ENCODE measurements around the gene FADS6. TPM values are rescaled to one million over a fixed set of nuclear protein-coding genes. Genes with fewer than 3 reads are reported as not detected.

FADS6 gene
- total and polyA plus RNA-seq, 2 of the 13 experiments (the other 11 are each of a cell fraction or from before 2014, with no cell fraction given), result 0.11 TPM

GRCh38 chr17:74892974-74893911, at the start of gene FADS6 (continued):
- TF ChIP-seq MED8 (CRISPR knock-in tag; IDR thresholded peaks at IDR 0.05; ENCODE audit: insufficient replicate concordance) (peak; percentile 27), YY1 (IDR thresholded peaks at IDR 0.05; ENCODE audit: insufficient read depth, insufficient replicate concordance, low read depth, low read length) (no peak), ZMAT5 (CRISPR knock-in tag; IDR thresholded peaks at IDR 0.05; ENCODE audit: borderline replicate concordance, low read depth) (no peak), ZIK1 (CRISPR knock-in tag; IDR thresholded peaks at IDR 0.05; ENCODE audit: borderline replicate concordance, low read depth) (no peak), FOXJ3 (CRISPR knock-in tag; IDR thresholded peaks at IDR 0.05; ENCODE audit: borderline replicate concordance) (no peak), POLR2A (IDR thresholded peaks at IDR 0.05; ENCODE audit: insufficient read depth in 1 of 2, low read depth in 2 of 2, low read length in 2 of 2) (no peak), NR3C1 (CRISPR knock-in tag; IDR thresholded peaks at IDR 0.05) (no peak), ZSCAN5A (CRISPR knock-in tag; IDR thresholded peaks at IDR 0.05; ENCODE audit: borderline replicate concordance) (no peak), THYN1 (CRISPR knock-in tag; IDR thresholded peaks at IDR 0.05; ENCODE audit: borderline replicate concordance, low read depth) (no peak), MEIS2 (CRISPR knock-in tag; IDR thresholded peaks at IDR 0.05) (no peak), ZNF776 (CRISPR knock-in tag; IDR thresholded peaks at IDR 0.05) (no peak; the same call in 1 of the 2 replicates), ZNF607 (CRISPR knock-in tag; IDR thresholded peaks at IDR 0.05; ENCODE audit: borderline replicate concordance) (no peak), ZFP90 (CRISPR knock-in tag; IDR thresholded peaks at IDR 0.05; ENCODE audit: borderline replicate concordance) (no peak), SP140L (CRISPR knock-in tag; IDR thresholded peaks at IDR 0.05; ENCODE audit: borderline replicate concordance) (no peak), THAP7 (CRISPR knock-in tag; IDR thresholded peaks at IDR 0.05) (no peak), FOXK2 (IDR thresholded peaks at IDR 0.05) (no peak), TGIF2 (CRISPR knock-in tag; IDR thresholded peaks at IDR 0.05) (no peak), ZNF572 (CRISPR knock-in tag; IDR thresholded peaks at IDR 0.05) (no peak), NFE2L1 (CRISPR knock-in tag; IDR thresholded peaks at IDR 0.05; ENCODE audit: borderline replicate concordance) (peak; percentile 31; the same call in 1 of the 2 replicates), ADNP (CRISPR knock-in tag; IDR thresholded peaks at IDR 0.05) (no peak), SIN3A (IDR thresholded peaks at IDR 0.05; ENCODE audit: borderline replicate concordance, low read depth, low read length) (no peak), ZNF121 (CRISPR knock-in tag; IDR thresholded peaks at IDR 0.05) (peak; percentile 80)
- TF ChIP-seq, protein P1, sequence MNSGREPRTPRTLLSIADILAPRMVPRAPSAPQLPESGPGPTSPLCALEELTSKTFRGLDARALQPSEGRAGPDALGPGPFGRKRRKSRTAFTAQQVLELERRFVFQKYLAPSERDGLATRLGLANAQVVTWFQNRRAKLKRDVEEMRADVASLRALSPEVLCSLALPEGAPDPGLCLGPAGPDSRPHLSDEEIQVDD (CRISPR knock-in tag; IDR thresholded peaks at IDR 0.05; ENCODE audit: borderline replicate concordance), result peak; percentile 19; the same call in 1 of the 2 replicates
- TF ChIP-seq, protein P2, sequence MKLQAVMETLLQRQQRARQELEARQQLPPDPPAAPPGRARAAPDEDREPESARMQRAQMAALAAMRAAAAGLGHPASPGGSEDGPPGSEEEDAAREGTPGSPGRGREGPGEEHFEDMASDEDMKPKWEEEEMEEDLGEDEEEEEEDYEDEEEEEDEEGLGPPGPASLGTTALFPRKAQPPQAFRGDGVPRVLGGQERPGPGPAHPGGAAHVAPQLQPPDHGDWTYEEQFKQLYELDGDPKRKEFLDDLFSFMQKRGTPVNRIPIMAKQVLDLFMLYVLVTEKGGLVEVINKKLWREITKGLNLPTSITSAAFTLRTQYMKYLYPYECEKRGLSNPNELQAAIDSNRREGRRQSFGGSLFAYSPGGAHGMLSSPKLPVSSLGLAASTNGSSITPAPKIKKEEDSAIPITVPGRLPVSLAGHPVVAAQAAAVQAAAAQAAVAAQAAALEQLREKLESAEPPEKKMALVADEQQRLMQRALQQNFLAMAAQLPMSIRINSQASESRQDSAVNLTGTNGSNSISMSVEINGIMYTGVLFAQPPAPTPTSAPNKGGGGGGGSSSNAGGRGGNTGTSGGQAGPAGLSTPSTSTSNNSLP (IDR thresholded peaks at IDR 0.05; ENCODE audit: low read depth, low read length), result no peak
